ENCODE measurements around the gene FES. TPM values are rescaled to one million over a fixed set of nuclear protein-coding genes. Genes with fewer than 3 reads are reported as not detected.

The FES gene
- total and polyA plus RNA-seq, 9 donors: 12.6 to 17.9 (median 16.0) TPM

DNA sequence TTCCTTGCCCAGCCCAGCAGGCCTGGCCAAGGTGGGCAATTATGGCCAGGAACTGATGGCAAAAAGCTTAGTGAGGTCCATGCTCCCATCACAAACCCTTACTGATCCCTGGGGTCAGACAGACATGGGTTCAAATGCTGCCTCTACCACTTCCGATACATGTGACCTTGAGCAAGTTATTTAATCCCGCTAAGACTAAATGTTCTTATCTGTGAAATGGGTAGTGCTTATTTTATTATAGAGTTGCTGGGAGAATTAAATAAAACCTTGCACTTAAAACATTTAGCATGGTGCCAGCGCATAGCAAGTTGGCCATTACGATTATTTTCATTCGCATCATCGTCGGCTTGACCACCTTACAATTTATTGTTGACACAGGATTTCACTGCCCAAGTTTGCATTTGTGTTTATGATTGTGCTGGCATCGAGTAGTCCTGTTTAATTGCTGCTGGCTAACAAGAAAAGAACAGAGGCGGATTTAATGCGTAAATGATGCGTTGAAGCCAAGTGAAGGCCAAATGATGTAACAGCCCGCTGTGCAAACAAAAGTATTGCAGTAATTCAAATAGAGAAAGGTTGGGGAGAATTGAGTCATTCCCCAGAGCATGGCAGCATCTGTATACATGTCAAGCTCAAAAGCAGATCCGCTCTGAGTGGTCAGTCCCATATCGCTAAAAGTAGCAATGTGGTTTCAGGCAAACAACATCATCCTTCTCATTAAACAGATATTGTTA, 23.2 kb upstream of the FES start:
- H3K4me1 ChIP-seq (ENCODE audit: control insufficient read depth, insufficient read depth, low read length): peaks cover 4% of the 10 kb centered on the region
- H3K4me3 ChIP-seq (ENCODE audit: low read length): no peak overlapping the region
- DNase-seq: no peak
- WGBS (ENCODE audit: insufficient coverage): 90% methylated on average over 9 of the region's 14 CpGs
- peaks cover under 1% of the 10 kb centered on the region for H3K27me3 ChIP-seq (ENCODE audit: control insufficient read depth, insufficient read depth, low read length)
- H3K9me3 ChIP-seq (replicated peaks; ENCODE audit: control insufficient read depth, low read depth, low read length): no peaks in the 10 kb centered on the region
- H3K36me3 ChIP-seq (ENCODE audit: control insufficient read depth, insufficient read depth, low read length): no peaks in the 10 kb centered on the region
- H3K27ac ChIP-seq (ENCODE audit: low read length): no peak overlapping the region

DNA sequence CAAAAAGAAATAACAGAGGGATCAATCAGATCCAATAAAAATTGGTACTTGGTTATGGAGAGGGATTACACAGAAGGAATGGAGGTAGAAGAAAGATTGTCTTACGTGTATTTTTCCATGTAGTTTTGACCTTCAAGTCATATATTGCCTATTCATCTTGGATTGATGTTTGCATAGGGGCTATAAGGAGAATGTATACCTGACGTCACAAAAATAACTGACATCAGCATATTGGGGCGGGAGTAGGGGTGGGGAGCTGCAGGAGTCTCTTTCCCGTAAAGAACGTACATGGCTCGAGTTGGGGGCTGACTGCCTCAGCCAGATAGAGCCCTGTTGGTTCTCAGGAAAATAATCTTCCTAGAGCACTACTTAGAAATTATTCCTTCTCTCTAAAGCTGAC, 21.8 kb upstream of the FES start:
- Histone ChIP-seq H3K36me3 (ENCODE audit: control insufficient read depth, insufficient read depth, low read length) (no peaks in the 10 kb centered on the region), H3K9me3 (replicated peaks; ENCODE audit: control insufficient read depth, low read depth, low read length) (no peaks in the 10 kb centered on the region), H3K4me1 (ENCODE audit: control insufficient read depth, insufficient read depth, low read length) (peaks cover 4% of the 10 kb centered on the region), H3K4me3 (ENCODE audit: low read length) (no peak overlapping the region), H3K27ac (ENCODE audit: low read length) (no peak overlapping the region), H3K27me3 (ENCODE audit: control insufficient read depth, insufficient read depth, low read length) (peaks cover 2% of the 10 kb centered on the region)
- no CpG with 5 or more reads among the region's 6 CpGs for WGBS (ENCODE audit: insufficient coverage)
- no peak for DNase-seq

DNA sequence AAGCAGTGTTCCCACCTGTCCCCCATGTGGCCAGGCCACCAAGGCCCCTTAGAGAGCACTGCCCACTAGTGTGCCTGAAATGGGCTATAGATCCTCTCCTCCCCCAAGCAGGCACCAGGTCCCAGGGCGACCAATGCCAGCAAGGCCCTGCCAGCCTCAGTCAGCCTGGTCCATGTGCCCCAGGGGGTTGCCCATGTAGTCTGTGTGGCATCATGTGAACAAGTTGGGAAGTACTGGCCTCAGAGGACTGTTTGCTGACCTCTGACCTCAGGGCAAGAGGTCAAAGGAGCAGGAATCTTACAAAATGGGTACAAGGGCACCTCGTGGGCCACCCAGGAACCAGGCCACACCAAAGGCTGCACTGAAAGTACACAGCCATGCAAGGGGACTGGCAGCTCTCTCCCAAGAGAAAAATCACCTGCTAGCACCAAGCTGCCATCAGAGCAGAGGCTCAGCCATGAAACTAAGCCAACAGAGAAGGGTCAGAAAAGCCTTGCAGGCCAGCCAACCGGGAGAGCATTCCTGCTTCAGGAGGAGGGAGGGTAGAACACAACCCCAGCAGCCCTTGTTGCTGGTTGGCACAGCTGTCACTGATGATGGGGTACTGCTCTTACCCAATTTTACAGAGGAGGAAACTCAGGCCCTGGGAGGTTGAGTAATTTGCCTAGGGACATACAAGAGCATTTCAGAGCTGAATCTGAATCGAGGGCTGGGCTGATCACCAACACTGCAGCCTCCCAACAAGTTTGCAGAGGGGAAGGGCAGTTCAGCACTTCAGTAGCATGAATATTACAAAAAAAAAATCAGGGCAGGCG, 21.1 kb upstream of the FES start:
- H3K27ac ChIP-seq (ENCODE audit: low read length): no peak overlapping the region
- 57% methylated on average over 3 of the region's 5 CpGs for WGBS (ENCODE audit: insufficient coverage)
- DNase-seq: no peak
- H3K4me3 ChIP-seq (ENCODE audit: low read length): no peak overlapping the region
- H3K9me3 ChIP-seq (replicated peaks; ENCODE audit: control insufficient read depth, low read depth, low read length): no peaks in the 10 kb centered on the region
- H3K36me3 ChIP-seq (ENCODE audit: control insufficient read depth, insufficient read depth, low read length): no peaks in the 10 kb centered on the region
- H3K27me3 ChIP-seq (ENCODE audit: control insufficient read depth, insufficient read depth, low read length): peaks cover 2% of the 10 kb centered on the region
- H3K4me1 ChIP-seq (ENCODE audit: control insufficient read depth, insufficient read depth, low read length): peaks cover 4% of the 10 kb centered on the region

DNA sequence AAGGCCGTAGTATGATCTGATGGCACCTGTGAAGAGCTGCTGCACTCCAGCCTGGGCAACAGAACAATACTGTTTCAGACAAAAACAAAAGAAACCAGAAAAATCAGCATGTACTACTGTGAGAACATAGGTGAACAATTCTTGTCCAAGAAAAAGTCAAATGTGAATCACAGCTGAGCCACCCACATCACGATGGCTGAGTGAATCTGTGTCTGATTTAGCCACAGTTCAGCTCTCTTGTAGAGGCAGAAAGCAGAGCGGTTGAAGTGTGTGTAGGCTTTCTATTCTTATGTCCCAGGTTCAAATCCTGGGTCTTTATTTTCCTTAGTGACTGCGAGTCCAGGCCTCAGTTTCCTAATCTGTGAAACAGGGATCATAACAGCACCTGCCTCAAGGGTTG, 20.3 kb upstream of the FES start:
- Histone ChIP-seq H3K36me3 (ENCODE audit: control insufficient read depth, insufficient read depth, low read length) (no peaks in the 10 kb centered on the region), H3K4me3 (ENCODE audit: low read length) (no peak overlapping the region), H3K9me3 (replicated peaks; ENCODE audit: control insufficient read depth, low read depth, low read length) (no peaks in the 10 kb centered on the region), H3K27ac (ENCODE audit: low read length) (no peak overlapping the region), H3K4me1 (ENCODE audit: control insufficient read depth, insufficient read depth, low read length) (peaks cover 4% of the 10 kb centered on the region), H3K27me3 (ENCODE audit: control insufficient read depth, insufficient read depth, low read length) (peaks cover 2% of the 10 kb centered on the region)
- no peak for DNase-seq
- whole genome bisulfite sequencing (ENCODE audit: insufficient coverage): 92% methylated on average over 2 of the region's 4 CpGs

DNA sequence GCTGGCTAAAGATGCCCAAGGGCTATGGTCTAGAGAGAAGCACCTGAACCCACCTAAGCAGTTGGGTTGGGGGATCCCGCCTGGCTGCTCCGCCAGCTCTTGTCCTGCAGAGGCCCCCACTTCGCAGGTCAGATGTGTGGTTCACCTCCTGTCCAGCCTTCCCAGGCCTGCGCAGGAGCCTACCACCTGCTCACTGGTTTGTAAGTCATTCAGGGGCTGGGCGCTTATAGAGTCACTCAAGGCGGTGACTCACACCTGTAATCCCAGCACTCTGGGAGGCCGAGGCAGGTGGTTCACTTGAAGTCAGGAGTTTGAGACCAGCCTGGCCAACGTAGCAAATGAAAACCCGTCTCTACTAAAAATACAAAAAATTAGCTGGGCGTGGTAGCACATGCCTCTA, 19.8 kb upstream of the FES start:
- Histone ChIP-seq H3K4me1 (ENCODE audit: control insufficient read depth, insufficient read depth, low read length) (peaks cover 6% of the 10 kb centered on the region), H3K36me3 (ENCODE audit: control insufficient read depth, insufficient read depth, low read length) (no peaks in the 10 kb centered on the region), H3K4me3 (ENCODE audit: low read length) (no peak overlapping the region), H3K27ac (ENCODE audit: low read length) (no peak overlapping the region), H3K27me3 (ENCODE audit: control insufficient read depth, insufficient read depth, low read length) (peaks cover 2% of the 10 kb centered on the region), H3K9me3 (replicated peaks; ENCODE audit: control insufficient read depth, low read depth, low read length) (no peaks in the 10 kb centered on the region)
- DNase-seq: no peak
- WGBS (ENCODE audit: insufficient coverage): 83% methylated on average over 10 of the region's 10 CpGs

DNA sequence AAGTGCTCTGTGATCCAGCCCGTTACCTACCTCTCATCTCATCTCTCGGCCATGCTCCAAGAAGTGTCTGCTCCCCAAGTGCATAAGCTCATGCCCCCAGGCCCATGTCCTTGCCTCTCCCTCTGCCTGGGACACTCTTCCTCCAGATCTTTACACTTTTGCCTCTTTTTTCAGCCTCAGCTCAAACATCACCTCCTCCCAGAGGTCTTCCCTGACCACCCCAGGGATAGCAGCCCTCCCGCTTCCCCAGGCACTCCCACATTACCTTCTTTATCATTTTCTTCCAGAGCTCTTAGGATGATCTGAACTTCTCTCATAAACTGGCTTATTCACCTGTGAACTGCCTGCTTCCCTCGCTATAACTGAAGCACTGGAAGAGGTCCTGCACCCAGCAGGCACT, 18.6 kb upstream of the FES start:
- Histone ChIP-seq H3K4me1 (ENCODE audit: control insufficient read depth, insufficient read depth, low read length) (peaks cover 18% of the 10 kb centered on the region), H3K36me3 (ENCODE audit: control insufficient read depth, insufficient read depth, low read length) (no peaks in the 10 kb centered on the region), H3K27me3 (ENCODE audit: control insufficient read depth, insufficient read depth, low read length) (peaks cover 2% of the 10 kb centered on the region), H3K27ac (ENCODE audit: low read length) (no peak overlapping the region), H3K9me3 (replicated peaks; ENCODE audit: control insufficient read depth, low read depth, low read length) (no peaks in the 10 kb centered on the region), H3K4me3 (ENCODE audit: low read length) (no peak overlapping the region)
- no peak for DNase-seq
- 82% methylated on average over 2 of the region's 4 CpGs for WGBS (ENCODE audit: insufficient coverage)

DNA sequence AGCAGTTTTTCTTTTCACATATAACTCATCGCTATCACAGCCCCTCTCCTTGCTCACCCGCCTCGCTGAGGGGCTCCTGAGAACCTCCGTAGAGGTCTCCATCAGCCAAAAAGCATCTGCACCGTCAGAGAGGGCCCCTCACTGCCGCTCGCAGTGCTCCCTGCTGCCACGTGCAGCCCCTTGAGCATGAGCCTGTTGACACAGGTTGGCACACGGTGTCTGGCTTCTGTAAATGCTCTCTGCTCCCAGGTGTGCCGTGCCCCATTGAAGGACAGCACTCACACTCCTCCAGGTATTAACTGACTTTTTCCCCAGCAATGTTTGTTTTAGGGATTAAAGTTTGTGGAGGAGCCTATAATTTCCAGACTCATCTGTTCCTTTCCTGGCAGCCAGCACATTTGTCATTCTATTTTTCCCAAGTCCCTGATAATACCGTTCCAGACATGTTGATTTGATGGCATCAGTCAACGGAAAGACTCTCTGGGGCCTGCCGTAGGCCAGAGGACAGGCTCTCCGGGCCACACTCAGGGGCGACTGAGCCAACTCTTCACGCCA, 18.1 kb upstream of the FES start:
- 57% methylated on average over 16 of the region's 16 CpGs for WGBS (ENCODE audit: insufficient coverage)
- Histone ChIP-seq H3K27ac (ENCODE audit: low read length) (no peak overlapping the region), H3K4me3 (ENCODE audit: low read length) (no peak overlapping the region), H3K9me3 (replicated peaks; ENCODE audit: control insufficient read depth, low read depth, low read length) (no peaks in the 10 kb centered on the region), H3K27me3 (ENCODE audit: control insufficient read depth, insufficient read depth, low read length) (peaks cover 2% of the 10 kb centered on the region), H3K36me3 (ENCODE audit: control insufficient read depth, insufficient read depth, low read length) (no peaks in the 10 kb centered on the region), H3K4me1 (ENCODE audit: control insufficient read depth, insufficient read depth, low read length) (peaks cover 21% of the 10 kb centered on the region)
- DNase-seq: no peak

DNA sequence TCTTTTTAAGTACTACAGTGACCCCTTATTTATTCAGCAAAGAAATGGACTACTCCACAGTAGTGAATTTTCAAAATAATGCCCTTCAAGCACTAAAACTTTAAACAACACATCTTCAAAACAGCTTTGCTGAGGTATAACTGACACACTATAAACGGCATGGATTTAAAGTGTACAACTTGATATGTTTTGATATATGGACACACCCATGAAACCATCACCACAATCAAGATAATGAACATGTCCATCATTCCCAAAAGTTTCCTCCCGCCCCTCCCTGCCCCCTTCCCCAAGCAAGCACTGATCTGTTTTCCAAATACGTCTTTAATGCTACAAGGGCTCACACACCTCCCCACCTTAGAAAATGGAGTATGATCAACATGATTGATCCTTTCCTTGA, 17.5 kb upstream of the FES start:
- H3K4me1 ChIP-seq (ENCODE audit: control insufficient read depth, insufficient read depth, low read length): peaks cover 21% of the 10 kb centered on the region
- WGBS (ENCODE audit: insufficient coverage): no CpG with 5 or more reads among the region's 3 CpGs
- no peaks in the 10 kb centered on the region for H3K9me3 ChIP-seq (replicated peaks; ENCODE audit: control insufficient read depth, low read depth, low read length)
- no peak overlapping the region for H3K4me3 ChIP-seq (ENCODE audit: low read length)
- H3K27me3 ChIP-seq (ENCODE audit: control insufficient read depth, insufficient read depth, low read length): peaks cover 2% of the 10 kb centered on the region
- DNase-seq: no peak
- no peak overlapping the region for H3K27ac ChIP-seq (ENCODE audit: low read length)
- no peaks in the 10 kb centered on the region for H3K36me3 ChIP-seq (ENCODE audit: control insufficient read depth, insufficient read depth, low read length)

DNA sequence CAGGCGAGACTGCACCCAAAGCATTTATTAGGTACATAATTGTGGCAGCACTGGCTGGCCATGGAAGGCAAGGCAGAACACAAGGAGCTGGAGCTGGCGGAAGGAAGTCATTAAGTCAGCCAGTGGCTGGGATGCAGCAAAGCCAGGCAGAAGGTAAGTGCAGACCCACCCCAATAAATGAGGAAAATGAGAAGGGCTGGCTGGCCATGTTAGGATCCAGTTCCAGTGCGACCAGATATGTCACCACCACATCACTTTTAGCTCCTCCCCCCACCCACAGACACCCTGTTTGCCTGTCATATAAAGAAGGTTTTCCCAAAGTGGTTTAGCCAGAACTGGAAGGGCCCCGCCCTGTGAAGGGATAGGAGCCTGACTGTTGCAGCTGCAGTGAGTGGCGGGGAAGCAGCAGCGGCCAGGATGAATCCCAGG, 16.0 kb upstream of the FES start, which contains the start of gene FURIN:
Gene FURIN, plus strand, starts transcription at position 328 of the 429 bp plus-strand sequence. CDS start 7,153 bp downstream, outside the sequence.
- no peak for DNase-seq
- H3K36me3 ChIP-seq (ENCODE audit: control insufficient read depth, insufficient read depth, low read length): no peaks in the 10 kb centered on the region
- no peak within 1 kb of the TSS for H3K4me3 ChIP-seq (ENCODE audit: low read length)
- H3K4me1 ChIP-seq (ENCODE audit: control insufficient read depth, insufficient read depth, low read length): peaks cover 30% of the 10 kb centered on the region
- H3K27ac ChIP-seq (ENCODE audit: low read length): peak within 1 kb of the TSS; percentile 82
- peaks cover 2% of the 10 kb centered on the region for H3K27me3 ChIP-seq (ENCODE audit: control insufficient read depth, insufficient read depth, low read length)
- no peaks in the 10 kb centered on the region for H3K9me3 ChIP-seq (replicated peaks; ENCODE audit: control insufficient read depth, low read depth, low read length)
- 79% methylated on average over 5 of the region's 6 CpGs for WGBS (ENCODE audit: insufficient coverage)

DNA sequence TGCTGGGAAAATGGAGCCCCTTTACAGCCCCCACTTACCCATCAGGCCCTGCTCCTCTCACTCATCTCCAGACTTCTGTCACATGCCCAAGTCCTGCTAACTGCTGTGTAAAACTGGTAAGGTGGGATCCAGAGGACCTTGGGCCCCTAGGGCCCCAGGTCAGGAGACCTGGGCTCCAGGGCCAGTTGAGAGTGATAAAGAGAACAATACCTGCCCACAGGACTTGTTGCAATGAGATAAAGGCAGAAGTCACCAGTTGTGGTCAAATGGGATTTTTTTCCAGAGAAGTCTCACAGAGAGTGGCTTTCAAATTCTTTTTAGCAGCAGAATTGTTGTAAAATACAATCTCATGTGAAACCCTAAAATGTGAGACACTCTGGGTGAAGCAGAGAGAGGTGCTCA, 15.2 kb upstream of the FES start:
- no peak overlapping the region for H3K4me3 ChIP-seq (ENCODE audit: low read length)

More for the DNA sequence above, 15.2 kb upstream of the FES start:
- Histone ChIP-seq H3K9me3 (replicated peaks; ENCODE audit: control insufficient read depth, low read depth, low read length) (no peaks in the 10 kb centered on the region), H3K36me3 (ENCODE audit: control insufficient read depth, insufficient read depth, low read length) (no peaks in the 10 kb centered on the region), H3K27ac (ENCODE audit: low read length) (peak overlapping the region; percentile 82), H3K27me3 (ENCODE audit: control insufficient read depth, insufficient read depth, low read length) (peaks cover 2% of the 10 kb centered on the region), H3K4me1 (ENCODE audit: control insufficient read depth, insufficient read depth, low read length) (peaks cover 38% of the 10 kb centered on the region)
- DNase-seq: no peak
